ENCODE data around the gene SPRR2D. TPM values are rescaled to one million over a fixed set of nuclear protein-coding genes. Genes with fewer than 3 reads are reported as not detected.

Gene SPRR2D
- total RNA-seq (ENCODE audit: low replicate concordance): not detected in 2 replicates

GRCh38 chr1:153040950-153041631 is at the start of gene SPRR2D:
SPRR2D (minus strand) TSS chr1:153041120; CDS start chr1:153040346, 774 bp downstream.

DNA sequence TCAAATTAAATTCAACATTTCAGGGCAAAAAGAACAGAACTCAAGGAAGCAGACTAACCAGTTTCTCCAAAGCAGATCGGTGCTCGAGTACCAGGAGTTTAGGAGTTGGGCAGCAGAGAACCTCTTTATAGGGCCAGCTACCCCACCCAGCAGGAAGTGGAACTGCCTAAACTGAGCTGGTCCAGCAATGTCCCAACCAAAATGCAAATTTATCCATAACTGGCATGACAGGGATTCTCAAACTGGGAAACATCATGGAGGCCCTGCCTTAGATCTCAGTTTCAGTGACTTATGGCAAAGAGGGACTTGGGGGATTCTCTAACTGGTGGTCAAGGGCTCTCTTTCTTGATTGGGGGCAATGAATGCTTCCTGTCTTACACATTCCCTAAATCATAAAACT is 30.6 kb upstream of the SPRR2D start, which contains the start of gene SPRR2B:
Gene SPRR2B (minus strand): TSS at position 101 of the 400 bp plus-strand sequence. CDS start 772 bp downstream, outside the sequence.

DNA sequence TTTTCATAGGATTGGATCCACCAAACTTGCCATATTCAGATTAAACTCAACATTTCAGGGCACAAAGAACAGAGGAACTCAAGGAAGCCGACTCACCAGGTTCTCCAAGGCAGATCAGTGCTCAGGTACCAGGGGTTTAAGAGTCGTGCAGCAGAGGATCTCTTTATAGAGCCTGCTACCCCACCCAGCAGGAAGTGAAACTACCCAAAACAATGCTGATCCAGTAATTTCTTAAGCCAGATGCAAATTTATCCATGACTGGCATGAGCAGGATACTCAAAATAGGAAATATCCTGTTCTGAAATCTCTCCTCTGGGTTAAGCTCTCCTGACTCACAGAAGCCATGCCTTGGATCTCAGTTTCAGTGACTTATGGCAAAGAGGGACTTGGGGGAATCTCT is 16.5 kb upstream of the SPRR2D start, which contains the start of gene SPRR2A:
Gene SPRR2A (minus strand): TSS at position 138 of the 400 bp plus-strand sequence. CDS start 777 bp downstream, outside the sequence.

GRCh38 chr1:153030895-153031294 is 10.0 kb downstream of the SPRR2D start, which contains the start of gene SPRR1B:
SPRR1B (plus strand) TSS chr1:153031203; CDS start chr1:153032346, 1,143 bp downstream.

DNA sequence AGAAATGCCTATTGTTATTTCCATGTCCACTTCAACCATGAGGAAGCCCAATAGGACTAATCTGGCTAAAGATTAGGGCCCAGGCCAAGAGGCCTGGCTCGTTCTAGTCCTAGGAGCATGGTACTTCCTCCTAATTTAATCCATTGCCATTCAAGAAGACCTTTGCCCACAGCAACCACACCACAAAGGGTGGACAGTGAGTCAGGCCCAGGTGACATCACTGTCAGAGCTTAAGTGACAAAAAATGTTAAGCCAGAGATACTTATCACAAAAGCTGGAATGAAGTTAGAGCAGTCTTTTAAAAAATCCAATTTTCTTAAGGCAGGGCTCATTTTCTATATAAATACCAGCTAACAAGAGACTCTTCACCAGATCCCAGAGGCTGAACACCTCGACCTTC is 39.5 kb downstream of the SPRR2D start, which contains the start of gene SPRR3:
Gene SPRR3 (plus strand): TSS at position 368 of the 400 bp plus-strand sequence. CDS start 1,272 bp downstream, outside the sequence.

Other genes with a start within 250 kb of the SPRR2D start
- not detected in 2 replicates for gene LCE1D, start 244.4 kb downstream of the SPRR2D start, total RNA-seq (ENCODE audit: low replicate concordance)
- gene LCE1C, start 234.5 kb downstream of the SPRR2D start, total RNA-seq (ENCODE audit: low replicate concordance): not detected in 2 replicates
- not detected in 2 replicates for gene LCE1B, start 229.1 kb downstream of the SPRR2D start, total RNA-seq (ENCODE audit: low replicate concordance)
- gene LCE1A, start 213.6 kb downstream of the SPRR2D start, total RNA-seq (ENCODE audit: low replicate concordance): not detected in 2 replicates
- gene LCE6A, start 198.3 kb downstream of the SPRR2D start, total RNA-seq (ENCODE audit: low replicate concordance): not detected in 2 replicates
- gene LCE7A, start 181.1 kb downstream of the SPRR2D start, total RNA-seq (ENCODE audit: low replicate concordance): not detected in 2 replicates
- 0.35 TPM in 1 of 2 replicates, not detected in the other for gene SMCP, start 162.8 kb downstream of the SPRR2D start, total RNA-seq (ENCODE audit: low replicate concordance)
- not detected in 2 replicates for gene IVL, start 132.6 kb downstream of the SPRR2D start, total RNA-seq (ENCODE audit: low replicate concordance)
- gene SPRR5, start 93.9 kb downstream of the SPRR2D start, total RNA-seq (ENCODE audit: low replicate concordance): not detected in 2 replicates
- not detected in 2 replicates for gene SPRR4, start 70.5 kb downstream of the SPRR2D start, total RNA-seq (ENCODE audit: low replicate concordance)
- not detected in 2 replicates for gene SPRR1A, start 57.0 kb downstream of the SPRR2D start, total RNA-seq (ENCODE audit: low replicate concordance)
- not detected in 2 replicates for gene SPRR3, start 39.4 kb downstream of the SPRR2D start, total RNA-seq (ENCODE audit: low replicate concordance)
- gene SPRR1B, start 9.9 kb downstream of the SPRR2D start, total RNA-seq (ENCODE audit: low replicate concordance): not detected in 2 replicates
- not detected in 2 replicates for gene SPRR2A, start 16.4 kb upstream of the SPRR2D start, total RNA-seq (ENCODE audit: low replicate concordance)
- not detected in 2 replicates for gene SPRR2B, start 30.5 kb upstream of the SPRR2D start, total RNA-seq (ENCODE audit: low replicate concordance)
- not detected in 2 replicates for gene SPRR2E, start 53.4 kb upstream of the SPRR2D start, total RNA-seq (ENCODE audit: low replicate concordance)
- gene SPRR2F, start 72.4 kb upstream of the SPRR2D start, total RNA-seq (ENCODE audit: low replicate concordance): not detected in 2 replicates
- not detected in 2 replicates for gene SPRR2G, start 109.8 kb upstream of the SPRR2D start, total RNA-seq (ENCODE audit: low replicate concordance)
- gene LELP1, start 162.3 kb upstream of the SPRR2D start, total RNA-seq (ENCODE audit: low replicate concordance): not detected in 2 replicates
- gene PRR9, start 176.5 kb upstream of the SPRR2D start, total RNA-seq (ENCODE audit: low replicate concordance): not detected in 2 replicates
- not detected in 2 replicates for gene LORICRIN, start 218.6 kb upstream of the SPRR2D start, total RNA-seq (ENCODE audit: low replicate concordance)